ENCODE measurements around the gene TGFB1.

The TGFB1 gene

GRCh38 chr19:41321204-41321599, 32.5 kb downstream of the TGFB1 start:
- no peak for DNase-seq (ENCODE audit: low spot score)

- DNase-seq (ENCODE audit: low spot score): no peak
Observed at GRCh38 chr19:41320568-41320967, 33.2 kb downstream of the TGFB1 start.

- DNase-seq (ENCODE audit: low spot score): no peak
Observed at GRCh38 chr19:41320185-41320518, 33.6 kb downstream of the TGFB1 start.

- no peak for DNase-seq (ENCODE audit: low spot score)
Observed at GRCh38 chr19:41319500-41320184, 34.1 kb downstream of the TGFB1 start.

- no peak for DNase-seq (ENCODE audit: low spot score)
Observed at GRCh38 chr19:41318696-41319499, 34.8 kb downstream of the TGFB1 start.

GRCh38 chr19:41316306-41316920, 37.3 kb downstream of the TGFB1 start:
- no peak for DNase-seq (ENCODE audit: low spot score)

GRCh38 chr19:41311613-41312012, 42.1 kb downstream of the TGFB1 start:
- DNase-seq (ENCODE audit: low spot score): no peak

- no peak for DNase-seq (ENCODE audit: low spot score)
Observed at GRCh38 chr19:41311072-41311471, 42.6 kb downstream of the TGFB1 start.

- DNase-seq (ENCODE audit: low spot score): peak; percentile 91
Observed at GRCh38 chr19:41310033-41310831, 43.5 kb downstream of the TGFB1 start, which contains the start of gene CCDC97. CCDC97 (plus strand) TSS chr19:41310172; CDS start chr19:41310311, 139 bp downstream.

- DNase-seq (ENCODE audit: low spot score): no peak
Observed at GRCh38 chr19:41309180-41310032, 44.3 kb downstream of the TGFB1 start.

- peak; percentile 94 for DNase-seq (ENCODE audit: low spot score)
Observed at GRCh38 chr19:41308450-41309179, 45.1 kb downstream of the TGFB1 start.

- DNase-seq (ENCODE audit: low spot score): no peak
Observed at GRCh38 chr19:41307954-41308449, 45.7 kb downstream of the TGFB1 start.

GRCh38 chr19:41307090-41307875, 46.4 kb downstream of the TGFB1 start:
- DNase-seq (ENCODE audit: low spot score): peak; percentile 76

GRCh38 chr19:41305927-41306793, 47.6 kb downstream of the TGFB1 start:
- no peak for DNase-seq (ENCODE audit: low spot score)

GRCh38 chr19:41304706-41305483, 48.8 kb downstream of the TGFB1 start:
- no peak for DNase-seq (ENCODE audit: low spot score)

GRCh38 chr19:41303954-41304353, 49.8 kb downstream of the TGFB1 start:
- no peak for DNase-seq (ENCODE audit: low spot score)

GRCh38 chr19:41302624-41303351, 50.9 kb downstream of the TGFB1 start:
- DNase-seq (ENCODE audit: low spot score): peak; percentile 73

Data from CD4-positive, alpha-beta T cell treated with Interleukin-15 for 4 hours (primary cell).